GM21381 (cell line): ENCODE measurements around the gene CAP1.
A peak's percentile ranks its signal among the peaks of the same experiment; 100 is the strongest.
"Not testable (repeated sequence)": the region's sequence is repeated elsewhere in the genome, so short reads cannot be mapped to it uniquely, and the experiment has no call there.

Experiments used
- ATAC-seq: cut with Tn5 transposase; IDR thresholded peaks from one replicate; pipeline ENCODE4 v1.9.1; 2021; ENCODE audit warnings: mild to moderate bottlenecking, moderate library complexity; ENCODE audit not compliant: unreplicated experiment

The CAP1 gene

GRCh38 chr1:40030528-40031135, 9.9 kb upstream of the CAP1 start:
- ATAC-seq = no peak

- no peak for ATAC-seq
Observed at GRCh38 chr1:40032240-40032891, 8.2 kb upstream of the CAP1 start.

GRCh38 chr1:40034869-40035268, 5.7 kb upstream of the CAP1 start:
- ATAC-seq = no peak

GRCh38 chr1:40036574-40036973, 4.0 kb upstream of the CAP1 start:
- ATAC-seq = no peak

- not testable (repeated sequence) for ATAC-seq
Observed at GRCh38 chr1:40037254-40037653, 3.3 kb upstream of the CAP1 start.

- no peak for ATAC-seq
Observed at GRCh38 chr1:40038697-40039096, 1.8 kb upstream of the CAP1 start.

GRCh38 chr1:40039245-40039756, 1.2 kb upstream of the CAP1 start:
- ATAC-seq = peak; percentile 7

GRCh38 chr1:40039757-40040510, 595 bp upstream of the CAP1 start:
- ATAC-seq = peak; percentile 57

GRCh38 chr1:40041466-40041838, 923 bp downstream of the CAP1 start:
- no peak for ATAC-seq

- ATAC-seq = no peak
Observed at GRCh38 chr1:40042341-40042740, 1.8 kb downstream of the CAP1 start.

GRCh38 chr1:40044110-40044509, 3.6 kb downstream of the CAP1 start:
- no peak for ATAC-seq

- ATAC-seq = no peak
Observed at GRCh38 chr1:40045182-40045581, 4.7 kb downstream of the CAP1 start.

GRCh38 chr1:40045766-40046165, 5.2 kb downstream of the CAP1 start:
- ATAC-seq = no peak

- ATAC-seq = no peak
Observed at GRCh38 chr1:40047276-40047675, 6.7 kb downstream of the CAP1 start.

GRCh38 chr1:40047769-40048168, 7.2 kb downstream of the CAP1 start:
- no peak for ATAC-seq

GRCh38 chr1:40049725-40050124, 9.2 kb downstream of the CAP1 start:
- no peak for ATAC-seq

- no peak for ATAC-seq
Observed at GRCh38 chr1:40050863-40051262, 10.3 kb downstream of the CAP1 start.

- no peak for ATAC-seq
Observed at GRCh38 chr1:40053138-40053887, 12.8 kb downstream of the CAP1 start.

- no peak for ATAC-seq
Observed at GRCh38 chr1:40056519-40057309, 16.2 kb downstream of the CAP1 start.

- no peak for ATAC-seq
Observed at GRCh38 chr1:40057310-40058030, 16.9 kb downstream of the CAP1 start.
